ENCODE measurements around the gene NEK8.

- TF ChIP-seq, protein P1, sequence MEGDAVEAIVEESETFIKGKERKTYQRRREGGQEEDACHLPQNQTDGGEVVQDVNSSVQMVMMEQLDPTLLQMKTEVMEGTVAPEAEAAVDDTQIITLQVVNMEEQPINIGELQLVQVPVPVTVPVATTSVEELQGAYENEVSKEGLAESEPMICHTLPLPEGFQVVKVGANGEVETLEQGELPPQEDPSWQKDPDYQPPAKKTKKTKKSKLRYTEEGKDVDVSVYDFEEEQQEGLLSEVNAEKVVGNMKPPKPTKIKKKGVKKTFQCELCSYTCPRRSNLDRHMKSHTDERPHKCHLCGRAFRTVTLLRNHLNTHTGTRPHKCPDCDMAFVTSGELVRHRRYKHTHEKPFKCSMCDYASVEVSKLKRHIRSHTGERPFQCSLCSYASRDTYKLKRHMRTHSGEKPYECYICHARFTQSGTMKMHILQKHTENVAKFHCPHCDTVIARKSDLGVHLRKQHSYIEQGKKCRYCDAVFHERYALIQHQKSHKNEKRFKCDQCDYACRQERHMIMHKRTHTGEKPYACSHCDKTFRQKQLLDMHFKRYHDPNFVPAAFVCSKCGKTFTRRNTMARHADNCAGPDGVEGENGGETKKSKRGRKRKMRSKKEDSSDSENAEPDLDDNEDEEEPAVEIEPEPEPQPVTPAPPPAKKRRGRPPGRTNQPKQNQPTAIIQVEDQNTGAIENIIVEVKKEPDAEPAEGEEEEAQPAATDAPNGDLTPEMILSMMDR (IDR thresholded peaks at IDR 0.05), result no peak
- TF ChIP-seq POLR2A (IDR thresholded peaks at IDR 0.05), result no peak
These were observed 24.2 kb upstream of the NEK8 start for GRCh38 chr17:28704219-28704858.
